Measurements from ENCODE around the gene OR6K2.

The OR6K2 gene

DNA sequence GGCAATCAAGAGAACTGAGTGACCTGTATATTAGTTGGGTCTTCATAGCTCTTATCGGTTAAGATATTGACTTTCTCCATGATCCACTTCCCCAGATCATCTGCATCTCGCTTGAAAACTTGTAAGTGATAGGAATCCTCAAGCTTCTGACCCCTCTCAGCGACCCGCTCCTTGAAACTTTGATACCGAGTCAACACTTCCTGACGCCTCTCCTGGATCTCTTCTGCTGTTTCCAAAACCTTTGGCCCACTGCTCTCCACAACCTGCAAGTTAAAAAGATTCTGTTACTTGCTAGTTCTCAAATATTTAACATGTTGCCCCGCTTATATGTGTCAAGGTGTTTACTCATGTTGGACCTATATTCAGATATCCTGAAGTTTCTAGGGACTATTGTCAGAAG, 15.4 kb downstream of the OR6K2 start:
- no peak for DNase-seq

DNA sequence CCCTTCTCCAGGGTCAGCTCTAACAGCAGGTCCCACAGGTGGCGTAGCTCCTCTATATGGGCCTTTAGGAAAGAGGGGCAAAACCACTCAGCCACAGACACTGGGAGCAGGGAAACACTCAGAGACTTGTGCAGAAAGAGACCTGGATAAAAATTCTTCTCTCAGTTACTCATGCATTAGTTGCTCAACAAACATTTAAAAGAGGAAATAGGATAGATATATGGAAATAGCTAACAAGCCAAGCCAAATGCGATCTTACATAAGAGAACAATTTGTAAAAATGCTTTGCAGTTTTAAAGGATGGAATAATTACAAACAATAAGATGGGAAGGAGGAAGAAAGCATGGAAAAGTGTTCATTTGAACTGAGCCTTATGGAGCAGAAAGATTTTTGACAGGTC, 18.8 kb downstream of the OR6K2 start:
- no peak for DNase-seq

DNA sequence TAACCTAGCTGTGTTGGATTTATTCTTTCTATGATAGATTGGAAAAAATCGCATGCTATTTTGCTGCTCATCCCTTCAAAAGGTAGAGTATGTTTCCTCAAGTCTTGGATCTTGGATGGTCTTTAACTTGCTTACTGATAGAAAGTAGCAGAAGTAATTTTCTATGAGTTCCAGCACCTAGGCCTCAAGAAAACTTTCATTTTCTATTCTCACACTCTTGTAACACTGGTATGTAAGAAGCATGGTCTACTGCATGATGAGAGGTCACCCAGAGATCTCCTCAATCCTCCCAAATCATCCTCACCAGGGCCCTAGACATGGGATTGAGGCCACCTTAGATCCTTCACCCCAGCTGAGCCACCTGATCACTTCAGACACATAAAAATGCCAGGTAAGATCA, 21.2 kb downstream of the OR6K2 start:
- DNase-seq: no peak

DNA sequence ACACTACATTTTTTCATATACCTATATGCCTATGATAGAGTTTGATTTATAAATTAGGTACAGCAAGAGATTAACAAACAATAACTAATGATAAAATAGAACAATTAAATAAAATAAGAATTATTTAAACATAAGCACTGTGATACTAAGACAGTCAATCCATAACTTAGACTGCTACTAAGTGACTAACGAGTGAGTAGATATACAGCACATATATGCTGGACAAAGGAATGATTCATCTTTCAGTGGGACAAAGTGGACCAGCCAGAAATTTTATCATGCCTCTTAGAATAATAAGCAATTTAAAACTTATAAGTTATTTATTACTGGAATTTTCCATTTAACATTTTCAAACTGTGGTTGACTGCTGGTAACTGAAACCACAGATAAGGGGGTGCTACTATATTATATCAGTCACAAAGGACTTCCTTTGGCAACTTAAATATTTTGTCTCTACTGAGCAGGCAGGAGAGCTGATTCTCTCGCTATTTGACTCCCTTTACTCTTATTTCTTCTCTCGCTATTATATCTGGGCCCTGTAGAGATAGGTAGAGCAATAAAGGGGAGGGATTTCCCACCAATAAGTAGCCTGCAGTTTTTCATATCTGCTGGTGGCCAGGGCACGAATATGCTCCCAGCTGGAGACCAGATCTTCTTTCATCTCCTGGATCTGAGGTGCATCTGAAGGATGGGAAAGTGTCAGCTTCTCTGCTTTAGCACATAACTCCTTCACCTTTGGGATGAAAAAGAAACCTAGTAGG, 24.7 kb downstream of the OR6K2 start:
- no peak for DNase-seq

DNA sequence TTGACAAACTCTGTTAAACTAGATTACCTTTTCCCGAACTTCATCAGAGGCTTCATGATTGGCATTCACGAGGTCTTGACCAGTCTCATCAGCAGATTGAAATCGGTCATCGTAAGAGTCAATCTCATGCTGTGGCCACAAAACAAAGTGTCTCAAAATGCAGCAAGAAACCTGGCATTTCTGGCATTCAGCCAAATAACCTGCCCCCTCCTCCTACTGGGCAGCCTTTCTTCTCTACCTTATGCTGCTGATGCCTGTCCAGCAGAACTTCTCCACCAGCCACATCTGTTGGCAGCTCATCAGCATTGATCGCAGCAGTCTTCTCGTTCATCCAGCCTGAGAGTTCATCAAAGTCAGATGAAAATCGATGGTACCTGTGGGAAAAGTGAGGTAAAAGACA, 26.1 kb downstream of the OR6K2 start:
- no peak for DNase-seq

DNA sequence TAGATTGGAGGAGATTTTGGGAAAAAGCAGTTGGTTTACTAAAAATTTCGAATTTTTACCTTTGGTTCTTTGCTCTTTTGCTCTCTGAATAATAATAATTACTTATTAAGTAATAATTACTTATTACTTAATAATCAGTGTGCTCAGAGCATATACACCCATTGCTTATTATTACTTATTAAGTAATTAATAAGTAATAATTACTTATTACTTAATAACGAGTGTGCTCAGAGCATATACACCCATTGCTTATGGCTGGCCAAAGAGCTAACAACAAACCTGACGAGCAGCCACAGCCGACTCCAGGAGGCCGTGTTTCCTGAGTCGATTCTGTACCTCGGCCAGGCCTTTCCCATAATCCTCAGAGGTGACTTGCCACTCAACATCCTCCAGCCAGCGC, 34.4 kb downstream of the OR6K2 start:
- DNase-seq: no peak

DNA sequence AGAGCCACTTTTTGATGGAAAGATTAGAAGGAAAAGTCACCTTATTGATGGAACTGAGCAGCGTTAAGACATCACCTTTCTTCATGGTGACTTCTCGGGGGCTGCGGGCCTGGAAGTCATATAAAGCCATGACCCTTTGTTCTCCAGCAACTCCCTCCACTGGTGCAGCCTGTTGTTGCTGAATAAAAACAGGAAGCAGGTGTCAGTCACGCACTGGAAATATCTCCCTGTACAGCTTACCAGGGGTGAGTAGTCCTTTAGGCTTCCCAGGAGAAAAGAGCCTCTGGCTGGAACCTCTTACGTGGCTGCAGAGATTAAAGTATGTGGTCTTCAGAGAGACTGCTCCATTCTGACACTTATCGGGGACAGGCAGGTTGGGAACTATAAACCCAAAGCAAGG, 45.9 kb downstream of the OR6K2 start:
- no peak for DNase-seq

DNA sequence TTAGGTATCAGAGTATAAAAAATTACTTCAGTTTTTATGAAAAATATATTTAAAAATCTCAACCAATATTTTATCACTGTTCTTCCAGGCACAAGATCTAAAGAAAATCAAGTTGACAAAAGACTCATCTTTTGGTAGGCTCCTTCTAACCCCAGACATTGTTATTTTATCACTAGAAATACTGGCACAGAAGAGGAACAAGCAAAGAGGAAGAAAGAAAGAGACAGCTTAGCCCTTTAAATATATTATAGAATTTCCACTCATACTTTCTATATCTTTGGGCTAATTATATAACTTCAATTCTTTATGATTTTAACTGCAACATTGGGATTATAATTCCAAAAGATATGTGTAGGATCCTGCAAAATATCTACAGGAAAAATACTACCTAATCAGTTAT, 46.4 kb downstream of the OR6K2 start:
- no peak for DNase-seq

DNA sequence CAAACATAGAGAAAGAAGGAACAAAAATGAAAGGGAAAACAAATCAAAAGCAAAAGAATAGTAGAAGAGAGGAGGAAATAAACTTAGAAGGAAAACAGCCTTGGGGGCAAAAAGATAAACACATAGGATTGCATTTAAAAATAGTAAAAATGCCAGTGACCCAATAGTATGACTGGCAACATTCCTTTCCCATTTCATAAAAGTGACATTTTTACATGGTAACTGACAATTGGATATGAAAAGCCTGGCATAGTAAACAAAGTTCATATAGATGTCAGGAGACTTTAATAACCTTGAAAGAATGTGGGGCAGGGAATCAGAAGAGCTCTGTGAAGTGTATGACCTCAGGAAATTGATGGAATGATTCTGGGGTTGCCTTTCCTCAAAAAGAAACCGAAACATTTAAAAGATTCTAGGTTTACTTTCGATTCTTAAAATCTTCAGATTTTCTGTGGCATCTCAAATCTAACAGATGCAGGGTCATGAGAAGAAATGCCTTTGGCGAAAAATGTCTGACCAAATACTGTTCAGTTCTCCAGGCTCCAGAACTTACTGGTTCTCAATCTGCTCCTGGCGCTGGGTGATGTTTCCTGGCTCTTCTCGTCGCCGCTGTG, 47.6 kb downstream of the OR6K2 start:
- no peak for DNase-seq
